RWPE2 (cell line): ENCODE measurements around the gene HYDIN.
A peak's percentile ranks its signal among the peaks of the same experiment; 100 is the strongest.

Source experiments
- ATAC-seq: fragments of 200-7000 bp; cut with Tn5 transposase; 3 replicates; pipeline ENCODE4 v1.9.1; 2021; ENCODE audit warnings: low read depth
- DNase-seq: peaks from one replicate; pipeline ENCODE4 v3.0.0-alpha.2; 2020; ENCODE audit warnings: low spot score
- H3K27ac ChIP-seq: fragments of 450-650 bp; 2 replicates; pipeline ENCODE4 v1.5.1; 2017; ENCODE audit warnings: mild to moderate bottlenecking; ENCODE audit not compliant: poor library complexity, severe bottlenecking
- H3K27me3 ChIP-seq: fragments of 250-450 bp; sonication (Bioruptor Pico); 2 replicates; pipeline ENCODE4 v1.5.1; 2021; ENCODE audit warnings: mild to moderate bottlenecking, moderate library complexity; ENCODE audit not compliant: insufficient read depth, poor library complexity, severe bottlenecking
- H3K36me3 ChIP-seq: fragments of 250-450 bp; sonication (Bioruptor Pico); 2 replicates; pipeline ENCODE4 v1.5.1; 2020; ENCODE audit warnings: low read depth, mild to moderate bottlenecking, moderate library complexity
- H3K4me1 ChIP-seq: fragments of 250-450 bp; sonication (Bioruptor Pico); 2 replicates; pipeline ENCODE4 v1.5.1; 2021; ENCODE audit warnings: mild to moderate bottlenecking, moderate library complexity; ENCODE audit not compliant: insufficient read depth, poor library complexity, severe bottlenecking
- H3K4me3 ChIP-seq: fragments of 250-450 bp; sonication (Bioruptor Pico); 2 replicates; pipeline ENCODE4 v1.5.1; 2021; ENCODE audit warnings: mild to moderate bottlenecking, moderate library complexity; ENCODE audit not compliant: severe bottlenecking
- H3K9me3 ChIP-seq: fragments of 250-450 bp; sonication (Bioruptor Pico); 2 replicates; pipeline ENCODE4 v1.5.1; 2021; ENCODE audit warnings: mild to moderate bottlenecking, moderate library complexity; ENCODE audit not compliant: severe bottlenecking
- CTCF ChIP-seq: fragments of 450-650 bp; IDR thresholded peaks from one replicate; pipeline ENCODE4 v1.5.1; 2017; ENCODE audit warnings: mild to moderate bottlenecking, moderate library complexity; ENCODE audit not compliant: poor library complexity, severe bottlenecking

Gene HYDIN

GRCh38 chr16:70800781-70801480 is 429.6 kb downstream of the HYDIN start, which contains the start of gene VAC14:
VAC14 (minus strand) TSS chr16:70801158; CDS start chr16:70800900, 258 bp downstream.
- peak; percentile 85 for ATAC-seq
- Histone ChIP-seq H3K9me3 (no peaks in the 10 kb centered on the region), H3K4me1 (peaks cover 28% of the 10 kb centered on the region), H3K36me3 (peaks cover 4% of the 10 kb centered on the region; the same call in 1 of the 2 replicates), H3K27ac (no peak within 1 kb of the TSS), H3K27me3 (no peaks in the 10 kb centered on the region), H3K4me3 (peak within 1 kb of the TSS; percentile 69)
- DNase-seq = peak; percentile 96
- TF ChIP-seq CTCF = no peak

GRCh38 chr16:70800311-70800710 is 430.2 kb downstream of the HYDIN start:
- Histone ChIP-seq H3K36me3 (peaks cover 4% of the 10 kb centered on the region; the same call in 1 of the 2 replicates), H3K27ac (no peak overlapping the region), H3K4me3 (peak overlapping the region; percentile 69), H3K4me1 (peaks cover 22% of the 10 kb centered on the region), H3K27me3 (no peaks in the 10 kb centered on the region), H3K9me3 (no peaks in the 10 kb centered on the region)
- ATAC-seq (no peak), DNase-seq (no peak)
- TF ChIP-seq CTCF = no peak

- no peak overlapping the region for H3K4me3 ChIP-seq
- no peaks in the 10 kb centered on the region for H3K27me3 ChIP-seq
- no peak for ATAC-seq
- peaks cover 7% of the 10 kb centered on the region for H3K4me1 ChIP-seq
- H3K9me3 ChIP-seq = no peaks in the 10 kb centered on the region
- H3K27ac ChIP-seq = no peak overlapping the region
- no peak for TF ChIP-seq CTCF
- peaks cover 4% of the 10 kb centered on the region; the same call in 1 of the 2 replicates for H3K36me3 ChIP-seq
- DNase-seq = no peak
Measured at GRCh38 chr16:70796301-70796700, 434.2 kb downstream of the HYDIN start.

- DNase-seq (no peak), ATAC-seq (no peak)
- TF ChIP-seq CTCF = no peak
- Histone ChIP-seq H3K27me3 (no peaks in the 10 kb centered on the region), H3K4me1 (peaks cover 7% of the 10 kb centered on the region), H3K27ac (no peak overlapping the region), H3K4me3 (no peak overlapping the region), H3K9me3 (no peaks in the 10 kb centered on the region), H3K36me3 (peaks cover 4% of the 10 kb centered on the region; the same call in 1 of the 2 replicates)
Measured at GRCh38 chr16:70795296-70795912, 435.1 kb downstream of the HYDIN start.
